GM19397 (cell line): Measurements from ENCODE around the gene EREG.
A peak's percentile ranks its signal among the peaks of the same experiment; 100 is the strongest.
"Not testable (repeated sequence)": the region's sequence is repeated elsewhere in the genome, so short reads cannot be mapped to it uniquely, and the experiment has no call there.

ENCODE experiments used
- ATAC-seq: cut with Tn5 transposase; IDR thresholded peaks from one replicate; pipeline ENCODE4 v1.9.1; 2021; ENCODE audit warnings: mild to moderate bottlenecking, moderate library complexity; ENCODE audit not compliant: unreplicated experiment

EREG gene

DNA sequence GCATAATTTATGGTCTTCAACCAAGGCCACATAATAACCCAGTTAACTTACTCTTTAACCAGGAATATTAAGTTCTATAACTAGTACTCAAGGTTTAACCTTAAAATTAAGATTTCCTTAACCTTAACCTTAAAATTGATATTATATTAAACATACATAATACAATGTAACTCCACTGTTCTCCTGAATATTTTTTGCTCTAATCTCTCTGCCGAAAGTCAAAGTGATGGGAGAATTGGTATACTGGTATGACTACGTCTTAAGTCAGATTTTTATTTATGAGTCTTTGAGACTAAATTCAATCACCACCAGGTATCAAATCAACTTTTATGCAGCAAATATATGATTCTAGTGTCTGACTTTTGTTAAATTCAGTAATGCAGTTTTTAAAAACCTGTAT lies 22.8 kb downstream of the EREG start:
- no peak for ATAC-seq

DNA sequence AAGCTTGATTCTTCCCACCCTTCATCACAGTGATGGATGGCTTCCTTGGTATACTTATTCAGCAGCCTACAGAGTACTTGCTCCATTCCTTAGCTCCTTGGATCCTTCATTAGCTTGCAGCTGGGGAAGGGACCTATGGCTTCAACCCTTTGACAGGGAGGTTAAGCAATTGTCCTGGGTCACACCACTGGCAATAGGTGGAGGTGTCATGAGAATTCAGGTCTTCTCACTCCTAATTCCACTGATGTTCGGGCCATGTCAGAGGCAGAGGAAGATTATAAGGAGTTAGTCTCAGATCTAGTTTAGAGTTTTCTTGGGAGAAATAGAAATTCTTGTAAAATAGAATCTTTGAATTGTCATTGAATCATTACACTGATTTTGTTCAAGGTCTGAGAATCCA lies 24.5 kb downstream of the EREG start:
- no peak for ATAC-seq

DNA sequence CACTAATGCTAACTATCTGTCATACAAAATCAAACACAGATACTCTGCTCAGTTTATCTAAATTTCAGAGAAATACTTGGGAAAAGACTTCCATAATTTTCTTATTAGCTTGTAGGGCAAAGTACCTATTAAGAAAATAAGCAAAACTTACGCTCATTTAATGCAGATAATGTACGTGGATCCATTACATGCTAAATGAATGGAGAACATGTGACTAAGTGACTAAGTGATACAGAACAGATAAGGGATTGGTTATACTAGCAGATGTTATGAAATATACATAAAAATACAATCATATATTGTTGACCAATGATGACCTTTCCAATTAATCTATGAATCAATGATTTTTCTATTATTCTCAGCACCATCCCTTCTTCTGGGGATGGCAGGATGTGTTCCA lies 25.7 kb downstream of the EREG start:
- ATAC-seq, result no peak

DNA sequence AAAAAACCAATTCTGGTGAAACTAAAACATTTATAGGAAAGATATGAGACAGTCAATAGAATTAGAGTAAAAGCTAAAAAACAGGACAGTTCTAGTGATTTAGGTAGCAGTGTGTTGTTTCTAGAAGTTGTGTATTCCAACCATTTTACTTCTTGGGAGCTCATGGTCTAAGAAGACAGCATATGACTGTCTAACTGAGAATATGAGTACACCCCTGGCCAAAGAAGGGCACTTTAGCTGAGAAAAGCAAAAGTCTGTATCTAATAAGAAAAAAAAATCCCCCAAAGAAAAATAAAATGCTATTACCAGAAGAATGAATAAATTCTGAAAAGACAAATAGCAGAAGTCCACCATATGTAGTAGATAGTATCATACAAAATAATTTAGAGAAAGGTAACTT lies 26.4 kb downstream of the EREG start:
- ATAC-seq, result no peak

DNA sequence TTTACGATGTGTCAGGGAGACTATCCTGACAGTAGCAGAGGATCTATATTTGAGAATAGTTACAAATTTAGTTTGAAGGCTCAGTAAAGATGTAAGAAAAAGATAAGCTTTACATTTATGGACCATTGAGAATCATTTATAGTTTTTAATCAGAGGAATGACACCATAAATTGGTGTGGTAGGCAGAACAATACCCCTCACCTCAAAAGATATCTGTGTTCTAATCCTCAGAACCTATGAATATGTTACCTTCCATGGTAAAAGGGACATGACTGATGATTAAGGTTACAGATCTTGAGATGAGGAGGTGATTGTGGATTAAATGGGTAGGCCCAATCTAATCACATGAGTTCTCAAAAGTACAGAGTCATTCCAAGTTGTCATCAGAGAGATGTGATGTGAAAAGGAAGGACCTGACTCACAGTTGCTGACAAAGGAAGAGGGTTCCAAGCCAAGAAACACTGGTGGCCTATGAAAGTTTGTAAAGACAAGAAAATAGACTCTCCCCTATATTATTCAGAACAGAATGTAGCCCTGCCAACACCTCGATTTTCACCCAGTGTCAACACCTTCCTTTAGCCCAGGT lies 27.0 kb downstream of the EREG start:
- ATAC-seq, result no peak

DNA sequence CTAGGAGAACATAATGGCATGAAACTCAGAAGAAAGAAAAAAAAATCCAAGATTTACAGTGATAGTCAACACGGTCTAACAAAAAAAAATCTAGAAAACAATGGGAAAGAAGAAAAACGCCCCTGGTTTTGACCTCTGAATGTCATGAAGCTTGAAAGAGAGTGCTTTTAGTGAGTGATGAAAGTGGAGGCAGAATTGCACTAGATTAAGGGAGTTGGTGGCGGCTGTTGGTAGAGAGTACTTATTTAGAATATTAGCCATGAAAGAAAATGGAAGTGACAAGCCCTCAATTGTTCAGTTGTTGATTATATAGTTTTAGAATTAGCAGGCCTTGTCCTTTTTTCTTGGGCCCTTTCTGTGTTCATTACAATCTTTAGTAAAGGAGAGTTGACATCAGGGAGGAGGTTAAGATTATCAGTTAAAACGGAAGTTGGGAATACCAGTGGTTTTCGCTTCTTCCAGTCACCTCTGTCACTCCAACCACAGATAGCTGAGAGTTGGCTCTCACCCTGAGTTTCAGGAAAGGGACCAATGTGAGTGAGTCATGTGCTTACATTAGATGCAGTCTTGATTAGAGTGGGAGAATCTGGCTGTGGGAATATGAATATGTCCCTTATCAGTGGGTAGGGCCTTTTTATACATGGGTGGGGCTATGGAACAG lies 29.7 kb downstream of the EREG start:
- ATAC-seq, result no peak

GRCh38 chr4:74395633-74396032 lies 30.7 kb downstream of the EREG start:
- ATAC-seq, result no peak

DNA sequence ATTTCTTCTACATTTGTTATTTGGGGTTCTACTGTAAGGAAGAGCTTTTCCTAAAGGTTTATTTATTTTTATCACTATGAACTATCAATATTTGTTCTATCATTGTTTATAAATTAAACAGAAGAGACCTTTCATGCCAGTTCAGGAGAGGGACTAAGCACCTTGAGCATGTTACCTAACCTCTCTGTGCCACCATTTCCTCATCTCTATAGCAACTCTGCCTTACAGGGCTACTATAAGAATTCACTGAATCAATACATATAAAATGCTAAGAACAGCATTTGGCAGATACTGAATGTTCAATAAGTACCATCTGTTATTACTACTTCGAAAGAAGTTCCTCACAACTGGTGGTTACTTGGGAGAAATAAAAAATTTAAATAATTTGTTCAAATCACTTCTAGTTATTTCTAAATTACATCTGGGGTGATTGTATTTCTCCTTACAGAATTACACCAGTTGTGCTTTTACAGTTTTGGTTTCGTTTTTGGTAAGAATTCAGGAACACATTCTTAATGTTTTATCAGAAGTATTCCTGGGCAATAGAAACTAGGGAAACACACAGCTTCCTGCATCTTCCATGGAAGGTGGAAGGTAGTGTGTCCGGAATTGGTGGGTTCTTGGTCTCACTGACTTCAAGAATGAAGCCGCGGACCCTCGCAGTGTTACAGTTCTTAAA lies 32.9 kb downstream of the EREG start:
- ATAC-seq, result no peak

GRCh38 chr4:74398894-74399589 lies 34.1 kb downstream of the EREG start:
- ATAC-seq, result not testable (repeated sequence)

GRCh38 chr4:74400395-74400794 lies 35.5 kb downstream of the EREG start:
- no peak for ATAC-seq

DNA sequence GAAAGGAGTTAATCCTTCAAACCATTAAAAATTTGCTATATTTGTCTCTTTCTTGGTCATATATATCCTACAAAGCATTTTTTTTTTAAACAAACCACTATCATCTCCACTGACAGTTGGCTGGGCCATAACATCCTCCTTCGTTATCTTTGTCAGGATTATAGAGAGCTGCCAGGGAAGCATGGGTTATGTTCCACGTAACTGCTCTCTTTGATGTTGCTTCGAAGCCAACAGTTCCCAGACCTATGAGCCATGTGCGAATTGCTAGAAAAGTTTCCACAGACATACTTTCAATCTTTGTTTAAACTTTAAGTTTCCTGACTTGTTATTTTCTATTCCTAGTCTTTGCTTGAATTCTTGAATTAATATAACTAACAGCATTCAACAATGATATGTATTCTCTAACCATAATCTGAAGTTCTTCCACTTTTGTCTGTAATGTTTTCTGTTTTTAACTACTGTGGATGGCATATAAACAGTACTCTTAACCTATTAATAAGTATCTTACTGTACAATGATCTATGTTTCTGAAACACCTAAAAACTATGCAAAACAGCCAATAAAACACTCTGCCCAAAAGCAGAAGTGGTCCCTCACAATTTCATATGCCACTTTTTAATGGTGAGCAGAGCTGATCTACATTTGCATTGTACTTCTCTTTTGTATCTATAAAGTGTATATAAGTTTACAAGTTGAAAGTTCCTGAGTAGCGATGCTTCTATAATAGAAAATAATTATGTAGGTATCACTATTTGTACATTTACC lies 37.9 kb downstream of the EREG start:
- peak; percentile 94 for ATAC-seq

DNA sequence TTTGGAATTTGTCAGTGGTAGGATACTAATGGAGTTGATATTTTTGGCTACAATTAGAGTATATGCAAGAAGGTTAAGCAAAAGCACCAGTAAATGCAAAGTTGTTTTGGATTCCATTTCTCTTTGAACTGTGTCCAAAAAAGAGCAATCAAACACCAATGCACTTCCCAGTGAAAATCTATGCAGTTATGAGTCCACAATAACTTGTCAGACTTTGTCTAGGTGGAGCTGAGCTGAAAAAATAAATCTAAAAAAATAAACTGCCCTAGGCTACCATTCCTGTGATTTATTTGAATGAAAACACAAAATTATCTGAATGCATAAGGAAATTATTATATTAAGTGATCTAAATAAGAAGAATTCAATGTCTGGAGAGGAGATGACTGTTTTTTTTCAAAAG lies 42.9 kb downstream of the EREG start:
- ATAC-seq, result no peak

GRCh38 chr4:74408639-74409038 lies 43.7 kb downstream of the EREG start:
- ATAC-seq, result no peak

- ATAC-seq, result no peak
These were observed 45.3 kb downstream of the EREG start for GRCh38 chr4:74410272-74410671.

- no peak for ATAC-seq
These were observed 47.3 kb downstream of the EREG start for GRCh38 chr4:74412225-74412624.

- ATAC-seq, result no peak
These were observed 48.3 kb downstream of the EREG start for GRCh38 chr4:74413265-74413664.

DNA sequence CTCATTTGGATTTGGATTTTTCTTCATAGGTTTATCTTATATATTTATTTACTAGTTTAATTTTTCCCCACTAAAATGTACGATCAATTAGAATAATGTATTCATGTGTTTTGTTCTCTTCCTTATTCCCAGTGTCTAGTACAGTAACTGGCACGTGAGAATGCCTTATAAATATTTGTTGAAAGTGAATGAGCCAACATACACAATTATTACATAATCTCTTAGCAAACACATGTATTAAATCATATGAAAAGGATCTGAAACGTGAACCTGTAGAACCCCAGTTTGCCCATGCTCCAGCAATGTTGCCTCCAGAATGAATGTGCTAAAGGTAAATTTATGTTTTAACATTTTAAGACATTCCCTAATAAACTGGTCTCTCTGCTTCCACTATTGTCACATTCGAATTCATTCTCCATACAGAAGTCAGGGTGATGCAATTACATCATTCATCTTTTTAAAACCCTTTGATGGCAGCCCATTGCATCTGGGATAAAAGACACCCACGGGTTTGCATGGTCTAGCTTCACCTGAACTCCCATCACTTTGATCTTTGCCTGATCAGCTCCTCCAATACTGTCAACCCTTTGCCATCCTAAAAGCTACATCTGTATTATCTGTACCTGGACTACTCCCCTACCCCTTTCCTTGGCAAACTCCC lies 49.3 kb downstream of the EREG start:
- no peak for ATAC-seq

DNA sequence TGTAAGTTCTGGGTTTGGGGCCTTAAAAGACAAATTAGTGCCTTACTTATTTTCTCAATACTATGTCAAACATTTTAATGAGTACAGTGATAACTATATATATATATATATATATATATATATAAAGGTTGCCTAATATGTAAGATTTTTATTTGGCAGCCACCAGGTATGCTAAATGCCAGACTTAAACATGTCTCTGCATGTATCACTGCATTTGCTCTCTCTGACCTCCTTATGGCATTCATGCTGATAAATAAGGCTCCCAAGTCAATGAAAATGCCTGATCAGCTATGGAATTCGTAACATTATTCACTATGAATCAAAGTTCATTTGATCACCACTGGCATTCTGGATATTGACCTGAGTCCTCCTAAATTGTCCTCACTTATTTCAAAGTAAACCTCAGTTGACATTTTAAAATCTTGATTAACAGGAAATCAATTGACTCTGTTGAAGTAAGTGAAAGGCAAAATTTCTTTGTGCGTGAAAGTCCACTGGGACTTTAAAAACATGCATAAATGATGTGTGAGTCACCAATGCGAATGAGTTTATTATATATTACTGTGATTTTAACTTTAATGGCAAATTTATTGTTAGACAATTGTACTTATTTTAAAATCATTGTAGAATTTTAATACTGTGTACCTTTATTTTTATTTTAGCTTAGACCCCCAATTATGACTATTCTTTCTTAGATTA lies 50.8 kb downstream of the EREG start:
- no peak for ATAC-seq

- no peak for ATAC-seq
These were observed 53.2 kb downstream of the EREG start for GRCh38 chr4:74418063-74418670.

DNA sequence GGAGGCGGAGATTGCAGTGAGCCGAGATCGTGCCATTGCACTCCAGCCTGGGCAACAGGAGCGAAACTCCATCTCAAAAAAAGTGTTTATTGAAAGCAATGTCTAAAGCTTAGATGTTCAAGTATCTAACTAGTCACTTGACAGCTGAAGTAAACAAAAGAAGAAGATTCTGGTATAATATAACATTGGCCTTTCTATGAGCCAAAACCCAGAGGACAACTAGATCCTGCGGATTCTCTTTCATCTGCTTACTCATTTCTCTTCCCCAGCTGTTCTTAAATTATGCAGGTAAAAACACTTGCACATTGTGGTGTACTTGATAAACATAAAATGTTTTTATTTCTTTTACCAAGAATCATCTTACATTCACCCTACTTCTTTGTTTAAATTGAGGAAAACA lies 55.9 kb downstream of the EREG start:
- ATAC-seq, result no peak
